Prostate gland (tissue), 2 donors: ENCODE data around the gene CSGALNACT2. TPM values are rescaled to one million over a fixed set of nuclear protein-coding genes. Genes with fewer than 3 reads are reported as not detected.

Source experiments
- DNase-seq: peaks from one replicate; pipeline ENCODE4 v3.0.0-alpha.2; 2019; ENCODE audit warnings: low spot score
- H3K27ac ChIP-seq, 2 donors: fragments of 200-600 bp; sonication (generic); 2 replicates each; pipeline ENCODE4 v1.5.1; 2017 to 2019
- H3K27me3 ChIP-seq: fragments of 200-600 bp; sonication (generic); replicated peaks from 2 replicates; pipeline ENCODE4 v1.5.1; 2019; ENCODE audit not compliant: insufficient read depth
- H3K36me3 ChIP-seq, 2 donors: fragments of 200-600 bp; sonication (generic); 1 replicate in 1 of 2; 2 replicates in 1 of 2; pipeline versions ENCODE4 v1.5.1 to v1.8.1; 2017 to 2019
- H3K4me1 ChIP-seq: fragments of 200-600 bp; sonication (generic); replicated peaks from 2 replicates; pipeline ENCODE4 v1.5.1; 2019
- H3K4me3 ChIP-seq, 2 donors: fragments of 200-600 bp; sonication (generic); 2 replicates each; pipeline ENCODE4 v1.5.1; 2017 to 2019
- H3K9me3 ChIP-seq: fragments of 200-600 bp; sonication (generic); 2 replicates; pipeline ENCODE4 v1.5.1; 2017
- CTCF ChIP-seq, 4 experiments: fragments of 200-600 bp in 2 of 4; fragments of 450-650 bp in 2 of 4; sonication (generic) in 2 of 4; IDR thresholded peaks; 1 replicate in 3 of 4; 2 replicates in 1 of 4; pipeline ENCODE4 v1.5.1; 2016 to 2019; ENCODE audit warnings: antibody characterized with exemption in 4 of 4, mild to moderate bottlenecking in 2 of 4, moderate library complexity in 2 of 4
- POLR2A ChIP-seq: fragments of 450-650 bp; IDR thresholded peaks from one replicate; pipeline ENCODE4 v1.6.1; 2016; ENCODE audit warnings: antibody characterized with exemption, mild to moderate bottlenecking
- POLR2AphosphoS5 ChIP-seq: sonication (generic); formaldehyde crosslinking; IDR thresholded peaks from one replicate; pipeline ENCODE4 v1.6.1; 2017; ENCODE audit warnings: antibody characterized with exemption
- whole genome bisulfite sequencing: methylation state at CpG from one replicate; pipeline ENCODE4 v1.1.5; 2018; 5-methylcytosine and 5-hydroxymethylcytosine counted together
- intact Hi-C: fragments of 100-400 bp; cut with DNase I; formaldehyde crosslinking; loops from one replicate; pipeline ENCODE4 v1.14.2; 2022
- total RNA-seq, 2 donors: library from RNA; depleted of rRNA; stranded (reverse); fragments of >200 nt; gene quantifications; one replicate each; pipeline ENCODE4 v1.1.0, GENCODE V29; 2016

Gene CSGALNACT2
- total RNA-seq, 2 donors from 2014 or later = 10.0 to 15.9 TPM

- Histone ChIP-seq H3K27ac (no peak overlapping the region), H3K36me3 (no peaks in the 10 kb centered on the region), H3K9me3 (no peaks in the 10 kb centered on the region), H3K4me1 (no peaks in the 10 kb centered on the region), H3K4me3 (no peak overlapping the region), H3K27me3 (no peaks in the 10 kb centered on the region)
- 88% methylated on average over 19 of the region's 19 CpGs for WGBS
- no peak for DNase-seq
- intact Hi-C loops = no loop called here
- TF ChIP-seq CTCF (IDR thresholded peaks at IDR 0.05) = no peak
Observed at GRCh38 chr10:43118631-43119415, 19.4 kb upstream of the CSGALNACT2 start.

- Histone ChIP-seq H3K9me3 (no peaks in the 10 kb centered on the region), H3K4me1 (no peaks in the 10 kb centered on the region), H3K27ac (no peak overlapping the region), H3K4me3 (no peak overlapping the region), H3K27me3 (no peaks in the 10 kb centered on the region), H3K36me3 (no peaks in the 10 kb centered on the region)
- WGBS = 93% methylated on average over 21 of the region's 31 CpGs
- intact Hi-C loops = no loop called here
- no peak for TF ChIP-seq CTCF (IDR thresholded peaks at IDR 0.05)
- TF ChIP-seq POLR2A = no peak
- no peak for TF ChIP-seq POLR2AphosphoS5
- DNase-seq = no peak
Observed at GRCh38 chr10:43119416-43120115, 18.7 kb upstream of the CSGALNACT2 start.

GRCh38 chr10:43120116-43120928 is 17.9 kb upstream of the CSGALNACT2 start:
- H3K27me3 ChIP-seq = no peaks in the 10 kb centered on the region
- no peaks in the 10 kb centered on the region for H3K4me1 ChIP-seq
- DNase-seq = no peak
- 85% methylated on average over 19 of the region's 19 CpGs for WGBS
- intact Hi-C loops = no loop called here
- no peaks in the 10 kb centered on the region for H3K36me3 ChIP-seq
- no peaks in the 10 kb centered on the region for H3K9me3 ChIP-seq
- no peak overlapping the region for H3K4me3 ChIP-seq
- H3K27ac ChIP-seq = no peak overlapping the region
- TF ChIP-seq POLR2A (no peak), POLR2AphosphoS5 (no peak), CTCF (IDR thresholded peaks at IDR 0.05) (no peak)

GRCh38 chr10:43120929-43121314 is 17.3 kb upstream of the CSGALNACT2 start:
- H3K9me3 ChIP-seq = no peaks in the 10 kb centered on the region
- intact Hi-C loops = no loop called here
- no peak for DNase-seq
- H3K4me1 ChIP-seq = no peaks in the 10 kb centered on the region
- H3K27me3 ChIP-seq = no peaks in the 10 kb centered on the region
- no peaks in the 10 kb centered on the region for H3K36me3 ChIP-seq
- no peak for TF ChIP-seq POLR2AphosphoS5
- no peak for TF ChIP-seq CTCF (IDR thresholded peaks at IDR 0.05)
- no peak for TF ChIP-seq POLR2A
- WGBS = 75% methylated on average over 3 of the region's 3 CpGs
- H3K4me3 ChIP-seq = no peak overlapping the region
- H3K27ac ChIP-seq = no peak overlapping the region
